Endothelial cell of umbilical vein (primary cell): Measurements from ENCODE around the gene EDEM3. TPM values are rescaled to one million over a fixed set of nuclear protein-coding genes. Genes with fewer than 3 reads are reported as not detected.

Experiments
- BruUV-seq: library from RNA; stranded (reverse); fragments of 400-500 nt; replicated peaks from 2 replicates; lab custom pipeline; 2021; lab: Mats Ljungman, UMichigan
- CTCF ChIA-PET: fragments of 300-600, 350-600 bp; sonication (Branson Sonifier 250); formaldehyde crosslinking; loops from one replicate; lab custom pipeline; 2021; ENCODE audit warnings: antibody characterized with exemption, inconsistent platforms; lab: Charles Lee
- POLR2A ChIA-PET: fragments of 300-600, 350-600 bp; sonication (Branson Sonifier 250); formaldehyde crosslinking; loops from one replicate; lab custom pipeline; 2021; ENCODE audit warnings: antibody characterized with exemption, inconsistent platforms; lab: Charles Lee
- DNase-seq: peaks from one replicate; pipeline ENCODE4 v3.0.0-alpha.2; 2011; ENCODE audit warnings: low read depth, low spot score
- FAIRE-seq: peaks from 2 replicates; lab custom pipeline; 2011; peaks lifted over from hg19 to GRCh38; lab: Jason Lieb, UNC
- H2AFZ ChIP-seq: 2 replicates; pipeline ENCODE4 v1.6.0; 2012; ENCODE audit warnings: low read depth, low read length, control low read depth, inconsistent platforms
- H3K27ac ChIP-seq: 2 replicates; pipeline ENCODE4 v1.5.1; 2011; ENCODE audit warnings: low read depth, mild to moderate bottlenecking, control low read depth, low read length, moderate library complexity; ENCODE audit not compliant: insufficient read depth
- H3K27me3 ChIP-seq, 2 experiments: 2 replicates each; pipeline versions ENCODE4 v1.6.0 to v1.6.1; 2011; ENCODE audit warnings: low read length in 2 of 2, mixed read lengths in 1 of 2; ENCODE audit not compliant: control insufficient read depth in 2 of 2, insufficient read depth in 2 of 2
- H3K36me3 ChIP-seq, 2 experiments: 2 replicates in 1 of 2; 3 replicates in 1 of 2; pipeline ENCODE4 v1.5.1; 2011; ENCODE audit warnings: low read length in 2 of 2, mild to moderate bottlenecking in 1 of 2, moderate library complexity in 1 of 2; ENCODE audit not compliant: control insufficient read depth in 2 of 2, insufficient read depth in 2 of 2; ENCODE audit errors: extremely low read depth in 1 of 2
- H3K4me1 ChIP-seq: 3 replicates; pipeline ENCODE4 v1.5.1; 2011; ENCODE audit warnings: mild to moderate bottlenecking, low read length; ENCODE audit not compliant: control insufficient read depth, insufficient read depth; ENCODE audit errors: extremely low read depth
- H3K4me2 ChIP-seq: 2 replicates; pipeline ENCODE4 v1.6.1; 2011; ENCODE audit warnings: low read length, control low read depth, mixed read lengths; ENCODE audit not compliant: insufficient read depth
- H3K4me3 ChIP-seq, 3 experiments: fragments of 200-600 bp in 1 of 3; sonication (generic), shearing (Covaris generic) in 1 of 3; replicated peaks in 1 of 3; 2 replicates each; pipeline ENCODE4 v1.5.1; 2011 to 2016; ENCODE audit warnings: control low read depth in 3 of 3, low read length in 3 of 3, mild to moderate bottlenecking in 2 of 3, inconsistent platforms in 1 of 3, low read depth in 1 of 3, moderate library complexity in 1 of 3; ENCODE audit not compliant: insufficient read depth in 1 of 3
- H3K79me2 ChIP-seq: 2 replicates; pipeline ENCODE4 v1.6.0; 2012; ENCODE audit warnings: low read length, inconsistent platforms; ENCODE audit not compliant: control insufficient read depth, insufficient read depth
- H3K9ac ChIP-seq: replicated peaks from 2 replicates; pipeline ENCODE3; 2011; ENCODE audit warnings: low read length, control low read depth; ENCODE audit not compliant: insufficient read depth; ENCODE audit errors: extremely low read depth
- H3K9me1 ChIP-seq: replicated peaks from 3 replicates; pipeline ENCODE4 v1.6.0; 2011; ENCODE audit warnings: mild to moderate bottlenecking, low read length; ENCODE audit not compliant: control insufficient read depth, insufficient read depth; ENCODE audit errors: extremely low read depth
- H3K9me3 ChIP-seq: replicated peaks from 2 replicates; pipeline ENCODE4 v1.5.1; 2012; ENCODE audit warnings: low read length, inconsistent platforms; ENCODE audit not compliant: control insufficient read depth, insufficient read depth
- H4K20me1 ChIP-seq: replicated peaks from 2 replicates; pipeline ENCODE3; 2011; ENCODE audit warnings: mild to moderate bottlenecking, low read length; ENCODE audit not compliant: control insufficient read depth, insufficient read depth; ENCODE audit errors: extremely low read depth
- CTCF ChIP-seq, 2 donors: IDR thresholded peaks; 1 replicate in 1 of 2; 2 replicates in 1 of 2; pipeline ENCODE4 v1.5.1; 2011; ENCODE audit warnings: low read length in 2 of 2, mild to moderate bottlenecking in 2 of 2, moderate library complexity in 2 of 2, control low read depth in 1 of 2, inconsistent platforms in 1 of 2, low read depth in 1 of 2; ENCODE audit not compliant: insufficient read depth in 1 of 2; ENCODE audit errors: extremely low read depth in 1 of 2
- FOS ChIP-seq: IDR thresholded peaks from 2 replicates; pipeline ENCODE4 v1.6.1; 2011; ENCODE audit warnings: mild to moderate bottlenecking, low read length, moderate library complexity, borderline replicate concordance; ENCODE audit not compliant: insufficient read depth
- JUN ChIP-seq: IDR thresholded peaks from 2 replicates; pipeline ENCODE4 v1.6.1; 2011; ENCODE audit warnings: borderline replicate concordance, low read depth; ENCODE audit not compliant: insufficient read length, insufficient read depth
- MAX ChIP-seq: IDR thresholded peaks from 2 replicates; pipeline ENCODE4 v1.6.1; 2011; ENCODE audit not compliant: insufficient read depth, insufficient read length
- MYC ChIP-seq: IDR thresholded peaks from one replicate; pipeline ENCODE4 v1.6.1; 2011; ENCODE audit warnings: mild to moderate bottlenecking, low read depth, low read length
- POLR2A ChIP-seq: IDR thresholded peaks from 2 replicates; pipeline ENCODE4 v1.6.1; 2012; ENCODE audit warnings: low read depth, mild to moderate bottlenecking, control low read depth, low read length
- dilution Hi-C: fragments of 300-500 bp; cut with MboI; formaldehyde crosslinking; loops from one replicate; pipeline ENCODE4 v1.15.0; 2019; ENCODE audit warnings: low sequenced_read_pairs; ENCODE audit not compliant: extremely low pct_ligation_motif_present
- intact Hi-C: fragments of 100-400 bp; cut with micrococcal nuclease; formaldehyde crosslinking; loops from one replicate; pipeline ENCODE4 v1.10.0; 2022
- polyA plus RNA-seq, 4 experiments: library from polyadenylated mRNA; depleted of rRNA in 3 of 4; stranded (reverse) in 3 of 4; unstranded in 1 of 4; fragments of >200 nt; gene quantifications; 2 replicates each; pipeline versions ENCODE4 v1.2.1 to v1.2.3, GENCODE V29; 2011 to 2012; ENCODE audit warnings: missing spikeins in 1 of 4
- total RNA-seq: library from RNA; stranded (reverse); gene quantifications from 2 replicates; pipeline ENCODE4 v1.2.3, GENCODE V29; 2021

EDEM3 gene
- total and polyA plus RNA-seq, 2 donors (not counting 3 experiments of a cell fraction or from before 2014, with no cell fraction given): 6.6 to 26.3 TPM

- H3K27ac ChIP-seq: no peak overlapping the region
- H3K9ac ChIP-seq: no peak overlapping the region
- no peak for TF ChIP-seq FOS
- TF ChIP-seq MAX: no peak
- no peak for FAIRE-seq
- no peaks in the 10 kb centered on the region for H3K79me2 ChIP-seq
- H3K4me3 ChIP-seq: no peak overlapping the region
- CTCF ChIA-PET: interaction anchor here (1.7 to 2.8 kb wide), 2 partner anchors 13 to 15 kb away, joined by 8 to 17 read pairs; no protein-coding TSS in a partner anchor
- intact Hi-C loops (no loop called here), dilution Hi-C loops (no loop called here)
- no peak overlapping the region for H3K4me2 ChIP-seq
- no peak for DNase-seq
- H4K20me1 ChIP-seq: no peaks in the 10 kb centered on the region
- no peaks in the 10 kb centered on the region for H3K9me1 ChIP-seq
- H3K36me3 ChIP-seq: no peaks in the 10 kb centered on the region
- BruUV-seq: no TSS peak
- POLR2A ChIA-PET: no interaction called here
- H3K4me1 ChIP-seq: no peaks in the 10 kb centered on the region
- H3K27me3 ChIP-seq: peaks cover 0 to 2% of the 10 kb centered on the region in 2 experiments
- H2AFZ ChIP-seq: no peak overlapping the region
- H3K9me3 ChIP-seq: no peaks in the 10 kb centered on the region
Observed at GRCh38 chr1:184677344-184677743, 77.3 kb downstream of the EDEM3 start.

- no peak for DNase-seq
- intact Hi-C loops: no loop called here
- H3K27ac ChIP-seq: no peak overlapping the region
- H3K9ac ChIP-seq: no peak overlapping the region
- H4K20me1 ChIP-seq: no peaks in the 10 kb centered on the region
- ChIA-PET CTCF (interaction anchor here (1.4 kb wide), 1 partner anchor 9 kb away, joined by 3 read pairs; no protein-coding TSS in a partner anchor), POLR2A (no interaction called here)
- H3K4me3 ChIP-seq: no peak overlapping the region
- H3K9me1 ChIP-seq: no peaks in the 10 kb centered on the region
- peaks cover 8 to 18% of the 10 kb centered on the region in 2 experiments for H3K27me3 ChIP-seq
- H3K4me1 ChIP-seq: no peaks in the 10 kb centered on the region
- H3K4me2 ChIP-seq: no peak overlapping the region
- dilution Hi-C loops: no loop called here
- no peak for TF ChIP-seq CTCF (IDR thresholded peaks at IDR 0.05; ENCODE audit: extremely low read depth in 1 of 2, insufficient read depth in 1 of 2, low read depth in 1 of 2, low read length in 2 of 2)
- no peak for TF ChIP-seq MAX
- TF ChIP-seq POLR2A: no peak
- no peak for TF ChIP-seq JUN
- TF ChIP-seq MYC: no peak
- no peak overlapping the region for H2AFZ ChIP-seq
- BruUV-seq: no TSS peak
- no peaks in the 10 kb centered on the region for H3K9me3 ChIP-seq
- H3K36me3 ChIP-seq: no peaks in the 10 kb centered on the region
- no peaks in the 10 kb centered on the region for H3K79me2 ChIP-seq
- no peak for FAIRE-seq
Observed at GRCh38 chr1:184673305-184673704, 81.4 kb downstream of the EDEM3 start.
